ENCODE results near the gene UACA.

- TF ChIP-seq CTCF (optimal IDR thresholded peaks at IDR 0.05 in 1 of 3, IDR thresholded peaks at IDR 0.05 in 1 of 3, conservative IDR thresholded peaks at IDR 0.05 in 1 of 3; ENCODE audit: extremely low read depth in 1 of 3, insufficient read depth in 2 of 3, low read length in 3 of 3) (no peak), EZH2 (IDR thresholded peaks at IDR 0.05; ENCODE audit: low read length) (no peak)
Measured at GRCh38 chr15:70793694-70794093, 30.3 kb upstream of the UACA start.
